AG04449 (cell line): Measurements from ENCODE around the gene DPF3.

Experiments
- CTCF ChIA-PET: fragments of 350-600 bp; formaldehyde crosslinking; extraction: SDS; loops from one replicate; lab custom pipeline; 2021; ENCODE audit warnings: antibody characterized with exemption; lab: Yijun Ruan, JAX
- POLR2A ChIA-PET: fragments of 400-600, 350-600 bp; formaldehyde crosslinking; extraction: SDS; loops from one replicate; lab custom pipeline; 2020; ENCODE audit warnings: antibody characterized with exemption, inconsistent platforms; lab: Yijun Ruan, JAX
- DNase-seq: peaks from one replicate; pipeline ENCODE4 v3.0.0-alpha.2; 2010; ENCODE audit warnings: low read depth, low spot score
- H3K4me3 ChIP-seq: 2 replicates; pipeline ENCODE4 v1.5.1; 2011; ENCODE audit warnings: low read depth, mild to moderate bottlenecking, control low read depth, low read length
- CTCF ChIP-seq: IDR thresholded peaks from one replicate; pipeline ENCODE4 v1.5.1; 2011; ENCODE audit warnings: mild to moderate bottlenecking, moderate library complexity, low read length, control low read depth, inconsistent platforms; ENCODE audit not compliant: insufficient read depth; ENCODE audit errors: missing control alignments

DPF3 gene

GRCh38 chr14:72788255-72788654 lies 105.6 kb downstream of the DPF3 start:
- CTCF ChIA-PET = interaction anchor here (0.8 kb wide), 1 partner anchor 275 kb away, joined by 3 read pairs; no protein-coding TSS in a partner anchor

GRCh38 chr14:72787841-72788240 lies 106.1 kb downstream of the DPF3 start:
- no peak for TF ChIP-seq CTCF
- CTCF ChIA-PET = interaction anchor here (0.8 kb wide), 1 partner anchor 275 kb away, joined by 3 read pairs; no protein-coding TSS in a partner anchor
- H3K4me3 ChIP-seq = no peak overlapping the region
- POLR2A ChIA-PET = no interaction called here
- DNase-seq = no peak

More at GRCh38 chr14:72788255-72788654, 105.6 kb downstream of the DPF3 start:
- POLR2A ChIA-PET = no interaction called here
- no peak for DNase-seq
- no peak overlapping the region for H3K4me3 ChIP-seq
- TF ChIP-seq CTCF = no peak

GRCh38 chr14:72786378-72787350 lies 107.2 kb downstream of the DPF3 start:
- POLR2A ChIA-PET = no interaction called here
- CTCF ChIA-PET = interaction anchor here (0.6 to 1.1 kb wide), 2 partner anchors 266 to 270 kb away, joined by 3 to 5 read pairs; no protein-coding TSS in a partner anchor
- DNase-seq = no peak
- no peak overlapping the region for H3K4me3 ChIP-seq
- no peak for TF ChIP-seq CTCF

- ChIA-PET CTCF (interaction anchor here (0.6 kb wide), 1 partner anchor 79 kb away, joined by 3 read pairs; no protein-coding TSS in a partner anchor), POLR2A (no interaction called here)
- no peak for TF ChIP-seq CTCF
- DNase-seq = no peak
- no peak overlapping the region for H3K4me3 ChIP-seq
Measured at GRCh38 chr14:72783741-72784140, 110.2 kb downstream of the DPF3 start.

GRCh38 chr14:72782817-72783216 lies 111.1 kb downstream of the DPF3 start:
- POLR2A ChIA-PET = interaction anchor here (2.2 kb wide), 1 partner anchor 37 kb away, joined by 5 read pairs; no protein-coding TSS in a partner anchor
- CTCF ChIA-PET = interaction anchor here (0.5 kb wide), 1 partner anchor 21 kb away, joined by 3 read pairs; no protein-coding TSS in a partner anchor
- DNase-seq = no peak
- no peak for TF ChIP-seq CTCF
- H3K4me3 ChIP-seq = no peak overlapping the region
